BE2C (cell line): Measurements from ENCODE around the gene FOXO4. TPM values are rescaled to one million over a fixed set of nuclear protein-coding genes. Genes with fewer than 3 reads are reported as not detected.
A peak's percentile ranks its signal among the peaks of the same experiment; 100 is the strongest.
"Not testable (repeated sequence)": the region's sequence is repeated elsewhere in the genome, so short reads cannot be mapped to it uniquely, and the experiment has no call there.

Source experiments
- DNase-seq: peaks from one replicate; pipeline ENCODE4 v3.0.0-alpha.2; 2020
- H3K27me3 ChIP-seq: fragments of 250-450 bp; sonication (Bioruptor Pico); 2 replicates; pipeline ENCODE4 v1.5.1; 2020; ENCODE audit warnings: mild to moderate bottlenecking
- H3K36me3 ChIP-seq: fragments of 250-450 bp; sonication (Bioruptor Pico); 2 replicates; pipeline ENCODE4 v1.5.1; 2020; ENCODE audit warnings: mild to moderate bottlenecking
- H3K4me1 ChIP-seq: fragments of 250-450 bp; sonication (Bioruptor Pico); 2 replicates; pipeline ENCODE4 v1.5.1; 2020
- H3K4me3 ChIP-seq: 2 replicates; pipeline ENCODE4 v1.5.1; 2011; ENCODE audit warnings: low read depth, low read length
- H3K9me3 ChIP-seq: fragments of 250-450 bp; sonication (Bioruptor Pico); 2 replicates; pipeline ENCODE4 v1.5.1; 2020
- polyA plus RNA-seq: library from polyadenylated mRNA; unstranded; fragments of >200 nt; gene quantifications from one replicate; pipeline ENCODE4 v1.2.1, GENCODE V29; 2012; ENCODE audit warnings: low read depth, missing spikeins; ENCODE audit not compliant: insufficient read length, insufficient read depth
- TF ChIP-seq, protein P1 (sequence below): IDR thresholded peaks from 2 replicates; pipeline ENCODE4 v1.5.1; 2012; ENCODE audit warnings: mild to moderate bottlenecking, low read depth, low read length

Gene FOXO4, protein sequence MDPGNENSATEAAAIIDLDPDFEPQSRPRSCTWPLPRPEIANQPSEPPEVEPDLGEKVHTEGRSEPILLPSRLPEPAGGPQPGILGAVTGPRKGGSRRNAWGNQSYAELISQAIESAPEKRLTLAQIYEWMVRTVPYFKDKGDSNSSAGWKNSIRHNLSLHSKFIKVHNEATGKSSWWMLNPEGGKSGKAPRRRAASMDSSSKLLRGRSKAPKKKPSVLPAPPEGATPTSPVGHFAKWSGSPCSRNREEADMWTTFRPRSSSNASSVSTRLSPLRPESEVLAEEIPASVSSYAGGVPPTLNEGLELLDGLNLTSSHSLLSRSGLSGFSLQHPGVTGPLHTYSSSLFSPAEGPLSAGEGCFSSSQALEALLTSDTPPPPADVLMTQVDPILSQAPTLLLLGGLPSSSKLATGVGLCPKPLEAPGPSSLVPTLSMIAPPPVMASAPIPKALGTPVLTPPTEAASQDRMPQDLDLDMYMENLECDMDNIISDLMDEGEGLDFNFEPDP
- polyA plus RNA-seq = 13.3 TPM

DNA sequence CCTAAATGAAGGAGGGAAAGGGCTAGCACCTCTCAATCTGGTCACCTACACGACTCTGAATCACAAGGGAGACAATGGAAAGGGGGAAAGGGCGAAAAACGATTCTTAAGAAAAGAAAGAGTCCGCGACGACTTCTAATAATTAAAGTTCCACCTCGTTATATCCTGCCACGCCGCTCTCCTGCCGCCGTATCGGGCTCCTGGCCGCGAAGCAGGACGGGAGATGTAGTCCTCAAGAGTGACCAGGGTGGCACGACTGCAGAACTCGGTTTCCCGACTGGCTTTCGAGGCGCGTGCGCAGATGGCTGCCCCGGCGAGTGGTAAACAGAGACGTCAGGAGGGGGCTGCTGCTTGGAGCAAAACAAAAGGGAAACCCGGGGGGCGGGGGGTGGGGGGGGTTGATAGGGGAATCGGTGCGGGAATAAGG is at the start of gene FOXO4:
TSS of gene FOXO4 (plus strand) at position 297 of the 426 bp plus-strand sequence. CDS start 678 bp downstream, outside the sequence.
- no peaks in the 10 kb centered on the region for H3K27me3 ChIP-seq
- TF ChIP-seq, protein P1, sequence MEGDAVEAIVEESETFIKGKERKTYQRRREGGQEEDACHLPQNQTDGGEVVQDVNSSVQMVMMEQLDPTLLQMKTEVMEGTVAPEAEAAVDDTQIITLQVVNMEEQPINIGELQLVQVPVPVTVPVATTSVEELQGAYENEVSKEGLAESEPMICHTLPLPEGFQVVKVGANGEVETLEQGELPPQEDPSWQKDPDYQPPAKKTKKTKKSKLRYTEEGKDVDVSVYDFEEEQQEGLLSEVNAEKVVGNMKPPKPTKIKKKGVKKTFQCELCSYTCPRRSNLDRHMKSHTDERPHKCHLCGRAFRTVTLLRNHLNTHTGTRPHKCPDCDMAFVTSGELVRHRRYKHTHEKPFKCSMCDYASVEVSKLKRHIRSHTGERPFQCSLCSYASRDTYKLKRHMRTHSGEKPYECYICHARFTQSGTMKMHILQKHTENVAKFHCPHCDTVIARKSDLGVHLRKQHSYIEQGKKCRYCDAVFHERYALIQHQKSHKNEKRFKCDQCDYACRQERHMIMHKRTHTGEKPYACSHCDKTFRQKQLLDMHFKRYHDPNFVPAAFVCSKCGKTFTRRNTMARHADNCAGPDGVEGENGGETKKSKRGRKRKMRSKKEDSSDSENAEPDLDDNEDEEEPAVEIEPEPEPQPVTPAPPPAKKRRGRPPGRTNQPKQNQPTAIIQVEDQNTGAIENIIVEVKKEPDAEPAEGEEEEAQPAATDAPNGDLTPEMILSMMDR = no peak
- peak; percentile 87 for DNase-seq
- no peaks in the 10 kb centered on the region for H3K4me1 ChIP-seq
- H3K4me3 ChIP-seq = peak within 1 kb of the TSS; percentile 74
- H3K36me3 ChIP-seq = no peaks in the 10 kb centered on the region
- no peaks in the 10 kb centered on the region for H3K9me3 ChIP-seq

DNA sequence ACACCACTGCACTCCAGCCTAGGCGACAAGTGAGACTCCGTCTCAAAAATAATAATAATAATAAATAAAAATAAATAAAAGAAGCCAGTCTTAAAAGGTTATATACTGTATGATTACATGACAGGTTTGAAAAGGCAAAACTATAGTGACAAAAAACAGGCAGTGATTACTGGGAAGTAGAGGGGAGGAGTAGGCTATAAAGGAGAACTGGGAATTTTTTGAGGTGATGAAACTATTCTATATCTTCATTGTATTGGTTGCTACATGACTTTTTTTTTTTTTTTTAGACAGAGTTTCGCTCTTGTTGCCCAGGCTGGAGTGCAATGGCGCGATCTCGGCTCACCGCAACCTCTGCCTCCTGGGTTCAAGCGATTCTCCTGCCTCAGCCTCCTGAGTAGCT is 47.8 kb upstream of the FOXO4 start:
- H3K9me3 ChIP-seq, DNase-seq, H3K27me3 ChIP-seq, H3K4me3 ChIP-seq, H3K4me1 ChIP-seq, H3K36me3 ChIP-seq: not testable (repeated sequence)

- H3K36me3 ChIP-seq = no peaks in the 10 kb centered on the region
- TF ChIP-seq, protein P1 = no peak
- H3K4me1 ChIP-seq = no peaks in the 10 kb centered on the region
- H3K4me3 ChIP-seq = no peak overlapping the region
- DNase-seq = no peak
- H3K27me3 ChIP-seq = no peaks in the 10 kb centered on the region
- no peaks in the 10 kb centered on the region for H3K9me3 ChIP-seq
These were observed 42.9 kb upstream of the FOXO4 start for GRCh38 chrX:71052721-71053120.

GRCh38 chrX:71053217-71053621 is 42.4 kb upstream of the FOXO4 start:
- no peak overlapping the region for H3K4me3 ChIP-seq
- H3K27me3 ChIP-seq = no peaks in the 10 kb centered on the region
- DNase-seq = no peak
- TF ChIP-seq, protein P1 = no peak
- no peaks in the 10 kb centered on the region for H3K9me3 ChIP-seq
- no peaks in the 10 kb centered on the region for H3K4me1 ChIP-seq
- H3K36me3 ChIP-seq = no peaks in the 10 kb centered on the region

GRCh38 chrX:71056867-71057266 is 38.8 kb upstream of the FOXO4 start:
- Histone ChIP-seq H3K27me3 (no peaks in the 10 kb centered on the region), H3K4me1 (no peaks in the 10 kb centered on the region), H3K4me3 (no peak overlapping the region), H3K36me3 (no peaks in the 10 kb centered on the region), H3K9me3 (no peaks in the 10 kb centered on the region)
- DNase-seq = no peak
- TF ChIP-seq, protein P1 = no peak

DNA sequence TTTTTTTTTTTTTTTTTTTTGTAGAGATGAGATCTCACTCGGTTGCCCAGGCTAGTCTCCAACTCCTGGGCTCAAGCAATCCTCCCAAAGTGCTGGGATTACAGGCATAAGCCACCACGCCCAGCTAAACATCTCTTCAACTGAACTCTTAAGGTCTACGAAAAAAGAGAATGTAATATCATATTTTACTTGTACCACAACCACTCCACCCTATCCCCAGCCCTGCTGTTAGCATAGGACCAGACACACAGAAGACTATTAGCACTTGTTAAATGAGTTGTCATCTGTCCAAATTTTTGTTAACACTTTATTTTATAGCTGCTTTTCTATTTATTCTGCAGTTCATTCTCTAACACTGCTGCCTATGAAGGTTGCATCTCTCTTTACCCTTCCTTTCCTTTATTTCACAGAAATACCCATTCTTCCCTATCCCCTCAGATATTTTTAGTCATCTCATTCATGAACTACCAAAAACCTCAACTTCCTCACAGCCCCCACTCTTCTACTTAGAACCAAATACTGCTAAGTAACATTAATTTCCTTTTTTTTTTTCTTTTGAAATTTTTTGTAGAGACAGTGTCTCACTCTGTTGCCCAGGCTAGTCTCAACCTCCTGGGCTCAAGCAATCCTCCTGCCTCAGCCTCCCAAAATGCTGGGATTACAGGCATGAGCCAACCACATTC is 37.7 kb upstream of the FOXO4 start:
- Histone ChIP-seq H3K4me3 (no peak overlapping the region), H3K36me3 (peaks cover 3% of the 10 kb centered on the region; the same call in 1 of the 2 replicates), H3K27me3 (no peaks in the 10 kb centered on the region), H3K9me3 (no peaks in the 10 kb centered on the region), H3K4me1 (no peaks in the 10 kb centered on the region)
- TF ChIP-seq, protein P1 = no peak
- no peak for DNase-seq
